NCI-H1694 (cell line): ENCODE data around the gene RRAS.

Experiments used
- DNase-seq: peaks from one replicate; lab custom pipeline; 2025; lab: John Stamatoyannopoulos, UW

RRAS gene

GRCh38 chr19:49594993-49595818, 44.7 kb downstream of the RRAS start:
- no peak for DNase-seq

- no peak for DNase-seq
Measured at GRCh38 chr19:49594157-49594992, 45.6 kb downstream of the RRAS start.

DNA sequence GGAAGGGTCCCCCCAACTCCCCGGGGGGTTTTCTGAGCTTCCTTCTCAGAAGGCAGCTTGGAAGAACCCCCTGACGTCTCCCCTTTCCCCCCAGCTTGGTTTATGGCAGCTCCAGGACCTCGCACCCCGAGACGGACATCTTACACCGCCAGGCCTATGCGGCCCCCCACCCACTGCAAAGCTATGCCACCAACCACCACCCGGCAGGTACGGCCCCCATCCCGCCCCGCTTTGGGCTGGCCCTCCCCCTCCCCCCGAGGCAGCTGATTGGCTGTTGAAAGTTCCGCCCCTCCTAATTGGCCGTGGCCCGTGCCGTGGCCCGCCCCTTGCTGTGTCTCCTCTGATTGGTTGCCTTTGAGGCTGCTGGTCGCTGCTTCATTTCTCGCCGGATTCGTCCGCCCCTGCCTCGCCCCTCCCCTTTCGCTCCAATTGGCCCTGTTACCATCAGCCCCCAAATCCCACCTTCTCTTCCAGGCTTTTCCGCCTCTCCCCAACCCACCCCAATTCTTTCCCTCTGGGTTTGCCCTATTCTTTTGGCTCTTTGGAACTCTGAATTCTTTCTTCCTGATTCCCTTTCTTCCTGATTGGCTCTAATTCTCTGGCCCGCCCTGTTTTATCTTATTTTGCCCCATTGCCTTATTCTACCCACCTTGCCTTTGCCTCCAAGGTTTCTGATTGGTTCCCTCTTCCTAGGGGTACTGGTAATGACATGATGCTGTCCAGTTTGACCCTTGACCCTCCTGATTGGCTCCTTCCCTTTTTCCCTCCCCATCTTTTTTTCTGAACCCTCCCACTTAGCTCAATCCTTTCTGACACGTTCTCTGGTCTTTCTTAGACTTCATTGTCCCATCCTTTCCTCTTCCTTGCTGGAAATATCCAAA, 46.5 kb downstream of the RRAS start:
- DNase-seq, result peak; percentile 93

GRCh38 chr19:49592486-49593232, 47.3 kb downstream of the RRAS start:
- DNase-seq, result peak; percentile 22

DNA sequence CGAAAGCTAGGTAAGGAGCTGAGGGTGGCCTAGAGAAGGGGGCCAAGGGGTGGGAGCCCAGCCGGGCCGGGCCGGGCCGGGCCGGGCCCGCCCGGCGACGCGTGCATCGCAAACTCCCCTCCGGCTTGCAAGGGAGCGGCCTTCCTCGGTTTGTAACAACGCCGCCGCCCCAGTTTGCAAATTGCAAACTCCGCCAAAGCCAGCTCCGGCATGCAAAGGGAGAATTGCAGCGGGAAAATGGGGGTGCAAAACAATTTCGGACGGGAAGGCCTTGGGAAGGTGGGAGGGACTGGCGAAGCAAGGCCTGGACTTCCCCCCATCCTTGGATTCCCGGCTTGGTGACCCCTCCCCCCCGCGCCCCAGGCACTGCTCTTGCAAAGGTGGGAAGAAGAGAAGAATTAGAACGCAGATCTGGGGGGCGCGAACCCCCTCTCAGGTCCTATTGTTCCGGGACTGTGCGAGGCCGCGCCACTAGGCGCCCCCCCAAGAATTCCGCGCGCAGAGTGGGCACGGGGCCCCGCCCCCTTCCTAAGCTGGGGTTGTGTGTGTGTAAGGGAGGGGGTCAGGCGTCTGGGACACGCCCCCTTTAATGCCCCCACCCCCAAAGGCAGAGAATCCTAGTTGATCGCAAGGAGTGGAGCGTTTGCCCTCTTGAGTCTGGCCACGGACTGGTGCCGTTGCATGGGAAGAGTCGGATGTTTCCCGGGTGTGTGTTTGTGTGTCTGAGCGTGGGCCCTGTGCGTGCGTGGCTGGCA, 48.0 kb downstream of the RRAS start:
- peak; percentile 35 for DNase-seq

DNA sequence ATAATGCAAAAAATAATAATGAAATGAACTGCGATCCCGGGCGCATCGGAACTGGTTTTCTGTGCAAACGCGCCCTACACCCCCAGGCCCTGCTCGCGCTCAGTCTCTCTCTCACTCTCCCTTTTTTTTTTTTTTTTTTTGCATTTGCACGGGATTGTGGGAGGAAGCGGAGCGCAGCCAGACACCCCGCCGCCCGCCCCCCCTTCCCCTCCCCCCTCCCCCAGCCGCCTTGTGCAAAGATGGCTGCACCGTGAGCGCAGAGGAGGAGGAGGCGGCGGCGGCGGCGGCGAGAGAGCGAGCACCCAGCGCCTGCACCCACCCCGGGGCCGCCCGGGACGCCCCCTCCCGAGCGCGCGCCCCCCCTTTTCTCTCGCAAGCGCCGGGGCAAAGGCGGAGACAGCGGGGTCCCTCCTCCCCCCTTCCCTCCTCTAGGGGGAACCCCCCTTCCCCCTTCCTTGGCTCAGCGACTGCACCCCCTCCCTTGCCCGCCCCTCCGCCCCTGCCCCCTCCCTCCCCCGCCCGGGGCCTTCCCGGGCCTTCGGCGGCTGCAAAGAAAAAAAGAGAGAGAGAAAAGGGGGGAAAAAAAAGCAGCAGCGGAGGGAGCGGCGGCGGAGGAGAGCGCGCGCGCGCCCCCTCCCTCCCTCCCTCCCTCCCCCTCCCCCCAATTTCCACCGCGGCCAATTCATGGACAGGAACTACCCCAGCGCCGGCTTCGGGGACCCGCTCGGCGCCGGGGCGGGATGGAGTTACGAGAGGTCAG, 48.8 kb downstream of the RRAS start, which contains the start of gene PRR12:
TSS of gene PRR12 (plus strand) at position 212 of the 760 bp plus-strand sequence. CDS start at position 685, 473 bp downstream.
- DNase-seq, result peak; percentile 65

DNA sequence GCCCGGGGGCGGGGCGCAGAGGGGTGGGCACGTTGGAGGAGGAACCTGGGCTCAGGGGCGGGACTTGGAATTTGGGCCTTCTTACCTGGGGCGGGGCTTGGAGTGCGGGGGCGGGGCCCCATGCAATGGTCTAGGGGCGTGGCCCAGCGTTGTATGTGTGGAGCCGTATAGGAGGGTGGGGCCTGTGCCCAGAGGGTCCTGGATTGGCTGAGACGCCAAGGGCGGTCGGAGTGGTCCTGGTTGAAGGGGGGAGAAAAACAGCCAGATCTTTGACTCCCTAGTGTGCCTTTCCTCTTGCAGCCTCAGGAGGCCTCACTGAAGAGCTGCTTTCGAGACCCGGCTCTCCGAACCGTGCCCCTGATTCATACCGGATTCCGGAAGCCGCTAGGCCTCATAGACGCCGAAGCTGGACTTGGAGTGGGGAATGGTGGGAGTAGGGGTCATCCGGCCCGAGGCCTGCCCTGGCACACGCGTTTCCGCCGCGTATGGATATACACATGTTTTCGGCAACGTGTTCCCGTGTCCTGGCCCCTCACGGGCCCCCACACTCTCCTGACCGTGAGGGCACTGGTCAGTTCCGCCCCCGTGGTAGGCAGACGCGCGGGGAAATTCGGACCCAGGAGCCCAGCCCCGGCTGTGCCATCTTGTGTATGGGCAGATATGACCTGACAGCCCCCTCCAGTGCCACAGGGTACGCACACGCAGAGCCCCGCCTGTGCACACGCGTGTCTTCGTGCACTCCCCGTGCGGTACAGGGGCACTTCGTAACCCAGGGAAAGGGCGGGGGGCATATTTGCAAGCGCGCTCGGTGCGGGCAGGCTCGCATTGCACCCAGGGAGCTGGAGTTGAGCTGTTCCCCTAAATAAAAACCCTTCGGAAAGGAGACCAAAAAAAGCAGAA, 49.6 kb downstream of the RRAS start:
- DNase-seq, result peak; percentile 97

DNA sequence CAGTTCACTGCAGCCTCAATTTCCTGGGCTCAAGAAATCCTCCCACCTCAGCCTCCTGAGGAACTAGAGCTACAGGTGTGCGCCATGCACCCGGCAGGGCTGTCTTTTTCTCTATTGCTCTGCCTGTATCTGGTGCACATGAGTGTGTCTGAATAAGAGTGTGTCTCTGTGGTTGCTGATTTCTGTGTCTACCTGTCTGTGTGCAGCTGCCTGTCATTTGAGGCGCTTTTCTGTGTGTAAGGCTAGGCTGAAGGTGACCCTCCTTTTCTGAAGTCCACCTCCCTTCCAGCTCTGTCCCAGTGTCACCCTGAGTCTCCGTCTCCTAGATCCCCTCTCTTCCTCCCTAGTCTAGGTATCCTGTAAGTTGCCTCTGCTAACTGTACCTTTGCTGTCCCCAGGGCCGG, 50.4 kb downstream of the RRAS start:
- DNase-seq, result no peak

- DNase-seq, result no peak
Measured at GRCh38 chr19:49588365-49589122, 51.4 kb downstream of the RRAS start.

GRCh38 chr19:49587227-49587626, 52.7 kb downstream of the RRAS start:
- no peak for DNase-seq
